ENCODE results near the gene WDR18.

Gene WDR18

GRCh38 chr19:964116-964520, 20.0 kb upstream of the WDR18 start:
- DNase-seq (ENCODE audit: low read depth in 1 of 2, low spot score in 1 of 2) = no peak

DNA sequence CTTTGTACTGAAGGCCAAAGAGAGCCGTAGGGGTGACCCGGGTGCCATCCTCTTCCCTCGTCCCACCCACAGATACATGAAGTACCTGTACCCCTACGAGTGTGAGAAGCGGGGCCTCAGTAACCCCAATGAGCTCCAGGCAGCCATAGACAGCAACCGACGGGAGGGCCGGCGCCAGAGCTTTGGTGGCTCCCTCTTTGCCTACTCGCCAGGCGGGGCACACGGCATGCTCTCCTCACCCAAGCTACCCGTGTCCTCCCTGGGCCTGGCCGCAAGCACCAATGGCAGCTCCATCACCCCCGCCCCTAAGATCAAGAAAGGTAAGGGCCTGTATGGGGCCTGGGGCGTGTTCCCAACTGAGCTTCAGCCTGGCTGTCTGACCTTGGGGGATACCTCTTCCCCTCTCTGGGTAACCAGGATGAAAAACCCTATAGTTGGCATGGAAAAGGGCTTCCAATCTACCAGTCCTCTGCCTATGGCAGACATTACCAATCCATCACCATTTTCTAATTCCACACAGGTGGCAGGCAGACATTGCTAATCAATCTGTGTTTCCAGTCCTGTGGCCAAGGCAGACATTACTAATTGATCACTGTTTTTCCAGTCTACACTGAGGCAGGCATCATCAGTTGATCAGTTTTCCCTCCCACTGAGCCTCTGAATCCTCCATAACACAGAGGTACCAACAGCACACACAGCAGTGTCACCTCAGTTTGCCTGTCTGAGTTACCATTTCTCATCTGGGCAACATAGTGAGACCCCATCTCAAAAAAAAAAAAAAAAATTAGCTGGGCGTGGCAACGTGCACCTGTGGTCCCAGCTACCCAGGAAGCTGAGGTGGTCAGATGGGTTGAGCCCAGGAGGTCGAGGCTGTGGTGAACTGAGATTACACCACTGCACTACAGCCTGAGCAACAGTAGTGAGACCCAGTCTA, 19.1 kb upstream of the WDR18 start:
- DNase-seq (ENCODE audit: low read depth in 1 of 2, low spot score in 1 of 2) = no peak

DNA sequence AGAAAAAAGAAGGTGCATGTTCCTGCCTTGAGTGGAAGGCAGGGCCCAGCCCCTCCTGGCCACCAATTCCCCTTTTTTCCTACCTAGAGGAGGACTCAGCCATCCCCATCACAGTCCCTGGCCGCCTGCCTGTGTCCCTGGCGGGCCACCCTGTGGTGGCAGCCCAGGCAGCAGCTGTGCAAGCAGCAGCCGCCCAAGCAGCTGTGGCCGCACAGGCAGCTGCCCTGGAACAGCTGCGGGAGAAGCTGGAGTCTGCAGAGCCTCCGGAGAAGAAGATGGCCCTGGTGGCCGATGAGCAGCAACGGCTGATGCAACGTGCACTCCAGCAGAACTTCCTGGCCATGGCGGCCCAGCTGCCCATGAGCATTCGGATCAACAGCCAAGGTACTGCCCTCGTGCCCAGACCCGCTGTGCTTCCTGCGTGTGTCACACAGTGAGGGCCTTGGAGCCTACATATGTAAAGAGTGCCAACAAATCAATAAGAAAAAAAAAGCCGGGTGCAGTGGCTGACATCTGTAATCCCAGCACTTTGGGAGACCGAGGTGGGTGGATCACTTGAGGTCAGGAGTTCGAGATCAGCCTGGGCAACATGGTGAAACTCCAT, 17.6 kb upstream of the WDR18 start:
- DNase-seq (ENCODE audit: low read depth in 1 of 2, low spot score in 1 of 2) = no peak

DNA sequence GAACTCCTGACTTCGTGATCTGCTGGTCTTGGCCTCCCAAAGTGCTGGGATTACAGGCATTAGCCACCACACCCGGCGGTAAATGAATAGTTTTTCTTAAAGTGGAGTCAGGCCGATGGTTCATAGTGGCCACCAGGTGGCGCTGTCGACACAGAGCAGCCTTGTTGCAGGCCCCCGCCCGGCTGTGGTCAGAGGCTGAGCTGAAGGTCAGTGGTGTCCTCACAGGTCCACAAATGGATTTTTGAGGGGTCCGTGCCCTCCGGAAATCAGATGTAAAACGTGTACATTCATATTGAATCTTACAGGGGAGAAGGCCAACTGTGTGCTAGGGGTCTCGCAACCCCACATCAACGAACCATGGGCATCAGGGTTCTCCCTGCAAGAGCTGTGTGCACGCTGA, 13.4 kb upstream of the WDR18 start:
- DNase-seq (ENCODE audit: low read depth in 1 of 2, low spot score in 1 of 2) = no peak

GRCh38 chr19:971795-972194, 12.3 kb upstream of the WDR18 start:
- DNase-seq (ENCODE audit: low read depth in 1 of 2, low spot score in 1 of 2) = no peak

GRCh38 chr19:972281-972680, 11.9 kb upstream of the WDR18 start:
- DNase-seq (ENCODE audit: low read depth in 1 of 2, low spot score in 1 of 2) = no peak

DNA sequence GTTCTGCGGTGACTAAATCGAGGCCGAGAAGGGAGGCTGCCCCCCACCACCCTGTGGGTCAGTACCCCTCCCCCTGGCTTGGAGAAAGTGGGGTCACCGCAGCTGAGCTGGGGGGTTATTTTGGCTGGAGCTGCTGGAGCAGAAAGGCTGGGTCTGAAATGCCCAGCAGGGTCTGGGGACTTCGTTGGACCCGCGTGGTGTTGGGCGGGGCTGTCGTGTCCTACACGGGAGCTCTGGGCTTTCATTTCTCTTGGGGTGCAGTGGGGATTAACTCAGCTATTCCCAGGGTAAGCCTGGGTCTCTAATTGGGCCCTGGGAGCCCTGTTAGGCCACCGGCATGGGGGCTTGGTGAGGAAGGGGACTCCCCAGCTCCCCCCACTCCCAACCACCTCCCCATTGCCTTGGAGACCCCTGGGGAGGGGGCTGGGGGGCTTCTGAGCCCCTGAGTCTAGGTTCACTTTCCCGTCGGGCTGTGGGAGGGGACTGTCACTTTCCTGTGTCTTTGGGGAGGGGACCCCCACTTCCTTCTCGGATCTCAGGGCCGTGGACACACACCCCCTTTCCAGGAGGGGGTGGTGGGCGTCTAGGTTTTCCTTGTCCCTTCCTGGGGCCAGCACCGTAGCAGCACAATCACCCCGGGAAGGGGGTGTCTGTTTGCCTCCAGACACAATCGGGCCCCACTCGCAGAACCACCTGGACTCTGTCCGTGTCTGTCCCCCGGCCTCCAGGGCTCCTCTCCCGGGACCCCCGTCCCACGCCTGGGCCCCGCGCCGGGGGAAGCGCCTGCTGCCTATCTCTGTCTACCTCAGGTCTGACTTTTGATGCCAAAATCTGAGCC, 10.2 kb upstream of the WDR18 start:
- DNase-seq (ENCODE audit: low read depth in 1 of 2, low spot score in 1 of 2) = no peak

DNA sequence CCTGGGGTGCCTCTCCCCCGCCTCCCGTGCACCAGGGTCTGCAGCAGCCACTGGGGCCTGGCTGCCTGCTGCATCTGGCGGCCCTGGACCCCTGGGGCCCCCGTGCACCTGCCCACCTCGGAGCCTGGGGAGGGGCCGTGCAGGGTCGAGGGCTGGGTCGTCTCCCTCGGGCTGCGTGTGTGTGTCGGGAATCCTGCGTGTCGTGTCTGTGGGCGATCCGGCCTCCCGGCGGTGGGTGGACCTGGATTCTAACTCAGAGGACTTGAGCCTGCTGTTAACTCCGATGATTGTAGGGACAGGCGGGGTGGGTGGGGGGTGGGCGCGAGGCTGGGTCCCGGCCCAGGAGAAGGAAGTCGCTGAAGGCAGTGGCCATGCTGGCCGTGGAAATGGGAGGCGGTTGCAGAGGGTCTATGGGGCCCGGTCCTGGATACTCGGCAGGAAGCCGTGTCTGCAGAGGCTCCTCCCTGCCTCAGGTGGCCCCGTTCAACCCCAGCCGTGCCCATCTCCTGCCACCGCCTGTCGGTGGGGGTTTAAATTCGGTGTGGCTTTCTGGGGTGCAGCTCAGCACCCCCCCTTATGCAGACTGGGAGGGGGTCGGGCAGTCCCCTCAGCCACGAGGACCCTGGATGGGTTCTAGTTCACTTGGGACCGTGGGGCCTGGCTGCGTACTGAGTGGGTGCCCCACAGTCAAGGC, 9.4 kb upstream of the WDR18 start:
- no peak for DNase-seq (ENCODE audit: low read depth in 1 of 2, low spot score in 1 of 2)

DNA sequence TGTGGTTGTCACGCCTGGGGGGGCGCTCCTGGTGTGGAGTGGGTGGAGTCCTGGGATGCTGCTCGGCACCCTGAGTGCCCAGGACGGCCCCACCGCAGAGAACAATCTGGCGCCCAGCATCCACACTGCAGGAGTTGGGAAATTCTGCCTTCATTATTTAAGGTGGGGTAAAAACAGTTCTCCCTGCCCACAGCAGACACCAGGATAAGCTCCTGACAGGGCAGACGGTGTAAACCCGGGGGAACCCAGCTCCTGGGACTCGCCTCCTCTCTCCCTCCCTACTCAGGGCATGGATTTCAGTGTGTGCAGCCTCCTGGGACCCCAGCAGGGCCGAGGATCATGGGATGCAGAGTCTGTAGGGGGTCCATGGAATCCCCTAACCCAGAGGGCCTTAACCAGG, 7.7 kb upstream of the WDR18 start:
- DNase-seq (ENCODE audit: low read depth in 1 of 2, low spot score in 1 of 2) = no peak

GRCh38 chr19:977058-977464, 7.1 kb upstream of the WDR18 start:
- no peak for DNase-seq (ENCODE audit: low read depth in 1 of 2, low spot score in 1 of 2)

DNA sequence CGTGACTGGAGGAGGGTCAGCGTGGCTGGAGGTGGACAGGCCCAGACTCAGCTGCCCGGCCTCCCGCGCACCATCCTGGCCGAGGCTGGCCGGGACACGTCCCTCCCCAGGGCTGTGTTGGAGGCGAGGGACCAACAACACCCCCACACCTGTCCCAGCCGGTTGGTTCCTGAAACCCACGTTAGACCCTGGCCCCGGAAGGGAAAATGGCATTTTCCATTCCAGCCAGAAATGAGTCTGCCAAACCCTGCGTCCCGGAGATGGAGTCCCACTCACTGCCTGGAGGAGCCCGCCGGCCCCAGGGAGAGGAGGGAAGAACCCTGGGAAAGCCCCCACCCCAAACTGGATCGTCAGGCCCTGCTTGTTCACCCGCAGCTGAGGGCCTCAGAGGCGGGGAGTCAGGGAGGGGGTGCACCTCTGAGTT, 4.8 kb upstream of the WDR18 start:
- DNase-seq (ENCODE audit: low read depth in 1 of 2, low spot score in 1 of 2) = no peak

- no peak for DNase-seq (ENCODE audit: low read depth in 1 of 2, low spot score in 1 of 2)
These were observed 3.8 kb upstream of the WDR18 start for GRCh38 chr19:980133-980998.

- DNase-seq (ENCODE audit: low read depth in 1 of 2, low spot score in 1 of 2) = peak; percentile 52 to 69
These were observed 1.5 kb upstream of the WDR18 start for GRCh38 chr19:982567-983170.

DNA sequence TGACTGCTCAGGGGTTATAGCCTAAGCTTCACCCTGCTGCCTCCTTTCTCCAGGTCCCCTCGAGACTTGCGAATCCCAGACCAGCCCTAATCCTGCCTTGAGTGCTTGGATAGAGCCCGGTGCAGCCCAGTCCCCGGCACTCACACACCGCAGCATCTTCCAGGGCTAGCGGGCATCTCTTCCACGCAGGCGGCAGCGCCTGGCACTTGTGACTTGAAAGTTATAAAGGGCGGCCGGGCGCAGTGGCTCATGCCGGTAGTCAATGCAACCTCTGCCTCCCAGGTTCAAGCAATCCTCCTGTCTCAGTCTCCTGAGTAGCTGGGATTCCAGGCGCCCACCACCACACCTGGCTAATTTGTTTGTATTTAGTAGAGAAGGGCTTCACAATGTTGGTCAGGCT, 1.9 kb downstream of the WDR18 start:
- DNase-seq (ENCODE audit: low read depth in 1 of 2, low spot score in 1 of 2) = no peak

DNA sequence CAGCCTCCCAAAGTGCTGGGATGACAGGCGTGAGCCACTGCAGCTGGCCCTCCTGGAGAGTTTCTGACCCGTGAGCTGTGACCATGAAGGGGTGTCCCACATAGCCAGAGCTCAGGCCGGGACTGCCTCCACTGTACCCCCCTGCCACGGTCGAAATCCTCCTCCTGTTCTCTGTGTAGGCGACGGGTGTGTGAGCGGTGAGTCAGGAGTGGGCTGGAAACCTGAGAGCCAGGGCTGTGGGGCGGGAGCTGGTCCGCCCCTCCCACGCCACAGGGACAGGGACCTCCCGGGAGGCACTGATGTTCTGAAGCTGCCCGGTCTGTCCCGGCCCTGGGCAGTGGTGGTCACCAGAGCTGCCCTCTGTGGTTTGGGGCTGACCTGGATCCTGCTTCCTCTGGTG, 3.9 kb downstream of the WDR18 start:
- DNase-seq (ENCODE audit: low read depth in 1 of 2, low spot score in 1 of 2) = no peak

GRCh38 chr19:988510-988909, 4.4 kb downstream of the WDR18 start:
- no peak for DNase-seq (ENCODE audit: low read depth in 1 of 2, low spot score in 1 of 2)

DNA sequence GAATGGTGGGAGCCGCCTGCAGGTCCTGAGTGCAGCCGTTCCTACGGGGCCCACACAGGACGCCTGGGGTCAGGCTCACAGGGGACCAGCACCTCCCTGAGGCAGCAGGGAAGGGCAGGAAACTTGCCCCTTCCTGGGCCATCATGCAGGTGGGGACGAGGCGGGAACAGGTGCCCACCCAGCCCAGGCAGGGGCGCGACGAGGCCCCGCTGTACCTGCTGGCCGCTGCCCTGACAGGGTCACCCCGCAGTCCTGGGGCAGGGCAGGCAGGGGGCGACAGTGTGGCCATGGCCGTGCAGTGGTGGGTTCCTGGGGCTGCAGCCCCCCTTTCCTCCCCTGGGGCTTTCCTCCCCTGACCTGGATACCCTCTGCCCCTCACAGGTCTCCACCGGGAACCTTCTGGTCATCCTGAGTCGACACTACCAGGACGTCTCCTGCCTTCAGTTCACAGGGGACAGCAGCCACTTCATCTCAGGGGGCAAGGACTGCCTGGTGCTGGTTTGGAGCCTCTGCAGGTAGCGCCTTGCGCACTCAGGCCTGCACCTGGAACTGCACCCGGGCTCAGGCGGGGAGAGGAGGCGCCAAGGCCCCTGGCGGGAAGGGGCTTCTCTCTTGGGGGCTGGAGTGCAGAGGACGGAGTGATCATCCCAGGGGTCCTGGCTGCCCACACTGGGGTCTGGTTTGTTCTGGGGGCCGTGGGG, 5.4 kb downstream of the WDR18 start:
- DNase-seq (ENCODE audit: low read depth in 1 of 2, low spot score in 1 of 2) = no peak

DNA sequence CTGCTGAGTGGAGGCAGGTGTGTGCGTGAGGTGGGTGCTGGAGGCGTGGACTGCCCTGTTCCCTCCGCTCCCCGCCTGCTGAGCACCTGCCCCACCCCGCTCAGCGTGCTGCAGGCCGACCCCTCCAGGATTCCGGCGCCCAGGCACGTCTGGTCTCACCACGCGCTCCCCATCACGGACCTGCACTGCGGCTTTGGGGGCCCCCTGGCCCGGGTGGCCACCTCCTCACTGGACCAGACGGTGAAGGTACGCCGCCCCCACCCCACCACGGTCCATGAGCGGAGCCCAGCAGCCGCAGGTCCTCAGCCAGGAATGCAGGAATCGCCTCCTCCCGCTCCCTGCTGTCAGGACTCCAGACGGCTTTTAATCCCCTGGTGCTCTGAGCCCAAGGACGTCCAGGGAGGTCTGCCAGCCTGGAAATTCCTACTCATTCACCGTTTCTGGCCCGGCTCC, 6.0 kb downstream of the WDR18 start:
- no peak for DNase-seq (ENCODE audit: low read depth in 1 of 2, low spot score in 1 of 2)

DNA sequence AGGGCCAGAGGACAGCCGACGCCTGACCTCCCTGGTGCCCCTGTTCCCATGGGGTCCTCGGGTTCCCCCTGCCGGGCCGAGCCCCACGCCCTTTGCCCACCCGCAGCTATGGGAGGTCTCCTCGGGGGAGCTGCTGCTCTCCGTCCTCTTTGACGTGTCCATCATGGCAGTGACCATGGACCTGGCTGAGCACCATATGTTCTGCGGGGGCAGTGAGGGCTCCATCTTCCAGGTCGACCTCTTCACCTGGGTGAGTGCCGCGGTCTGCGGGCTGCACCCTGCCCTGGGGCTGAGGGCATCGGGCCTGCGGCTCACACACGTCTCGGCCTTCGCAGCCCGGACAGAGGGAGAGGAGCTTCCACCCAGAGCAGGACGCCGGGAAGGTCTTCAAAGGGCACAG, 6.6 kb downstream of the WDR18 start:
- DNase-seq (ENCODE audit: low read depth in 1 of 2, low spot score in 1 of 2) = no peak

All from activated T-helper 1 cell treated with anti-CD3 and anti-CD28 coated beads, Interleukin-2, amount 50 U/mL, for 16 hours (primary cell).